Amniotic stem cell (primary cell): Measurements from ENCODE around the gene RNF212.

ENCODE experiments used
- DNase-seq: peaks from one replicate; lab custom pipeline; 2025; lab: John Stamatoyannopoulos, UW

Gene RNF212

DNA sequence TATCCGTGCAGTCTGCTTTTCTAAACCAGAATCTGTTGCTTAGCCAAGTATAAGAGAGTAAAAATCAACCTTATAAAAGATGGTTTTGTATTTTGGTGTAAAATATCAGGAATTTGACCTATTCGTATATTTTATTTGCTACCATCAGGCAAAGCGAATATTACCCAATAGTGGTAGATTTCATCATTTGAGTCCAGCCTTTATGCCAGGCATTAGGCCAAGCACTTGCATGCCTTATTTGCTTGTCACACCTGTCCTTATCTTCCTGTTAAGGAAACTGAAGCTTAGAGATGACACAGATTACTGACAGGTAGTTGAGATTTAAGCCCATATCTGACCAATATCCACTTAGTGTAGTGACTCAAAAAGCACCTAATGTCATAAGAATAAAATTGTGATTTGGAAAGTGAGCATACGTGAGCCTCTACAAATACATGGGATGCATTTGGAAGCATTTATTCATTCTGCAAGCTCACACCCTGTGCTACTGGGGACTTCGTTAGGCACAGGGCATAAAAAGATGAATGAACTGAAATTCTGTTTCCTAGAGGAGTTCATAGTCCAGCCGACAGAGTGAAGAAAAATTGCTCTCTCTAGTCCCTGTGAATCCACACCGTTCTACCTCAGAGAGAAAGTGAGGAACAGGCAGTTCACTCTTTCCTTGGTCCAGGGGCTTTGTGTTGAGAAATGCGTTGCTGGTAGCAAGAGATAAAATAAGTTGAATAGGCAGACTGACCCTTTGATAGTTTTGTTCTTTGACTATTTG, 2.3 kb upstream of the RNF212 start:
- no peak for DNase-seq

GRCh38 chr4:1112821-1113182, 562 bp downstream of the RNF212 start:
- DNase-seq: no peak

GRCh38 chr4:1112174-1112820, 1.1 kb downstream of the RNF212 start:
- no peak for DNase-seq

DNA sequence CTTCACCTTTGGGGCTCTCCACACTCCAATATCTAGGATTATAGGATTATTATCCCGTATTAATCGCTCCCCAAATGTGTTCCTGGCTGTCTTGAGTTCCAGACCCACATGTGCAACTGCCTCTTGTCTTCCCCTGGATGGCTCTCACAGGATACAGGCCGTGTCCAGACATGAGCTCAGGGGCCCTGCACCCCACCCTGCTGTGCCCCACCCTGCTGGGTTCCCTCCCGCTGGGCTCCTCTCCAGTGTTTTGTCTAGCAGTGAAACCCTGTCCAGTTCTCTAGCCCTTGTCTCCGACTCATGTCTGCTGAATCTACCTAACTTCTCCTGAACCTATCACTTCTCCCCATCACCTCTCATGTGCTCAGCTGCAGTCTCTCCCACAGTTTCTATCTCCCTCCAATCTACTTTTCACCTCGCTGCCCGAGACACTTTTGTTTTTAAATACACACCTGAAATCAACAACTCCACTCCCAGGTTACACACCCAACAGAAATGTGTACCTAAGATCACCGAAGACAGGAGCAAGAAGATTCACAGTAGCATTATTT, 2.0 kb downstream of the RNF212 start:
- DNase-seq: no peak

DNA sequence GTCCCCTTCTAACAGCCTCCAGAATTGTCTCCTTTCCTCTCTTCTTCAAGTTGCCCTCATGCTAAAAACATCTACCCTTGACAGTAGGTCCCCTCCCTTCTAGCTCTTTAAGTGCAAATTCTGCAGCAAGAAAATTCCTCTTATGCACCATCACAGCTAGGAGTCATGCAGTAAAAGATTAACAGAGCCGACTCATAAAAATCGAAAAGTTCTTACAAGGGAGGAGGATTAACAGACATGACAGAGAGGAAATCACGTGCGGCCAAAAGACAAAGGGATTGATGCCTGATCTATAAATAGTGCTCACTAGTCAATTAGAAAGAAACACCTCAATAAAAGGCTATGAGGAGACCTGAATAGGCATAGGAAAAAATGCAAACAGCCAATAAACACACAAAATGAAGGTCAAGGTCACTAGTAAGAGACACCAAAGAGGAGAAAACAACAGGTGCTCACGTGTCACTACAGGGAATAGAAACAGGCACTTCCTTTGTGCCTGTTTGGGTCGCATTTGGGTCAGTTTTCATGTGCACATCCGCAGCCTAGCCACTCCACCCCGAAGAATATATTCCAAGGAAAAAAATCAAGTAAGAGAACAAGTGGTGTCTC, 3.4 kb downstream of the RNF212 start:
- DNase-seq: no peak

DNA sequence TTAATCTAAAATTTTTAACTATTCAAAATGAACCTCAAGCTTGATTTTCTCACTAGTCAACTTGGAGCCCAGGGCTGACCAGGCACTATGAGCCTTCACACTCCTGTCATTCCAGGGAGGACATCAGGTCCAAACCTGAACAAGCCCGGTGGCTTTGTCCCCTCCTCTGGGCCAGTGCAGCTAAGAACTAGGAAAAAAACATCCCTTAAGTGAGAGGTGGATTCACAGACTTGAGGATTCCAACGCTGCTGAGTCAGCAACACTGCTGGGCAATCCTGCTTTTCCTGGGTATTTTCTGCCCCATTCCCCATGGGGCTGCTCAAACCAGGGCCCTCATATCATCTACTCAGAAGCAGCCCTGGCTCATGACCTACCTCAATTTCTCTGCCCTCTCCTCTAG, 4.0 kb downstream of the RNF212 start:
- DNase-seq: no peak

GRCh38 chr4:1105662-1106061, 7.7 kb downstream of the RNF212 start:
- no peak for DNase-seq

GRCh38 chr4:1105067-1105466, 8.3 kb downstream of the RNF212 start:
- no peak for DNase-seq

GRCh38 chr4:1104647-1105046, 8.7 kb downstream of the RNF212 start:
- DNase-seq: no peak

DNA sequence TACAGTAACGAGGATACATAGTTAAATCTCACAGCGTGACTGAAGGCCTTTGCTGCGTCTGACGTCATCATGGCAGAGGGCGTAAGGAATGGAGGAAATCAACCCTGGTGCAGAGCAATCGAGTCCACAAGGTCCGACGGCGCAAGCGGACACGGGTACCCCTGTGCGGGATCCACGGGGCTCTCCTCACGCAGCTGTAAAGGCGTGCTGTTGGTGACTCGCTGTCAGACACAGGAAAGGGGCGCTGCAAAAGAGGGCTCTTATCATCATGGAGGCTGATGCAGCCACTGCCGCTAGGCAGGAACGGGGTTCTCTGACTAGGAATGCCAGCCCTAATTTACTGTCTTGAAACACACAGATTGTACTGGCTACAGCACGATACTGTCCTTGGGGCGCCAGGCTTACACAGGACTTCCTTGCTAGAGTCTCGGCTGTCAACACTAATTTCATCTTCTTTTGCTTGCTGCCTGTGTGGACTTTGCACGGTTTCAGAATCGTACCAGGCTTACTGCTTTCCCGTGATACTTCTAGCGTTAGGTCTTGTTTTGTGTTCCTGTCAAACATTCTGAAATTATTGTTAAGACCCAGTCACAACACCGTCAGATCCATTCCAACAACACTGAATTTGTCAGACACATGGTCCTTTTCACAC, 13.6 kb downstream of the RNF212 start:
- DNase-seq: no peak

GRCh38 chr4:1099270-1099669, 14.1 kb downstream of the RNF212 start:
- DNase-seq: no peak

- DNase-seq: no peak
Observed at GRCh38 chr4:1098311-1098925, 14.9 kb downstream of the RNF212 start.

GRCh38 chr4:1097553-1097952, 15.8 kb downstream of the RNF212 start:
- no peak for DNase-seq

GRCh38 chr4:1096841-1097240, 16.5 kb downstream of the RNF212 start:
- DNase-seq: no peak

- no peak for DNase-seq
Observed at GRCh38 chr4:1094336-1094690, 19.1 kb downstream of the RNF212 start.

DNA sequence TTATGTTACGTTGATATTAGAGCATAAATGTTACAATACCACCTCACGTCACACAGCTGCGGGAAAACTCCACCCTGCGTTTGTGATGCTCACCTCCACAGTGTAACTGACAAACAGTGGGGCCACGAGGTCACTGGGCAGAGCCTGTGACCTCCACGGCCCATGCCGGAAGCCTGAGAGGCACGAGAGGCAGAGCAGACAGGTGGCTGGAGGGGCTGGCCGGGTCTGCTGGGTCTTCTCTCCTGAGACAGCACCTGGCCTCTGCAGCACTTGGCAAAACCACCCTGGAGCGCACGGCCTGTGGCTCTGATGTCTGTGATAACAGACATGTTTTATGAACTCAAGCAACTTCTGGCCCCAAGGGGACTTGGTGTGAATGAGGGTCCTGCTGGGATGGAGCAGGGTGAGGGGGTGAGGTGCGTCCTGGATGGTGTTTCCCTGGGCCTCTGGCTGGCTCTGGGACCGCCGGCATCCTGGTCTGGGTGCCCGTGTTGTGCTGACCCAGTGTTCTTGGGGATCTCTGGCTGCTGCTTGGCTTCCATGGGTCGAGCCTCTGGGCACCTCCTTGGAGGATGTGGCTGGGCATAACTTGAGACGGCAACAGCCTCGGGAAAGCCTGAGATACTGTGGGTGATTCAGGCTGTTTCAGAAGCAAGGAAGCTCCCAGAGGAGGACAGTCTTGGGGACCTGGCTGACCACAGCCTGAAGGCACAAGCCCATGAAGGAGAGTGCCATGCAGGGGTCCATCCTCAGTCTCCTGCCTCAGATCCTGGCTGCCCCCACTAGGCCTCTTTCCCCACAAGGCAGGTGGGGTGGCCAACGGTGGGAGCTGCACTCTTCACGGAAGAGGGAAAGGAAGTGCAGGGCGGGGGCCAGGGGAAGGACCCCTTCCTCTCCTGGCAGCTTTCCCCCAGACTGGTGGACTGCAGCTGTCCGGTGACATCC, 19.7 kb downstream of the RNF212 start:
- no peak for DNase-seq

GRCh38 chr4:1092983-1093361, 20.4 kb downstream of the RNF212 start:
- no peak for DNase-seq

DNA sequence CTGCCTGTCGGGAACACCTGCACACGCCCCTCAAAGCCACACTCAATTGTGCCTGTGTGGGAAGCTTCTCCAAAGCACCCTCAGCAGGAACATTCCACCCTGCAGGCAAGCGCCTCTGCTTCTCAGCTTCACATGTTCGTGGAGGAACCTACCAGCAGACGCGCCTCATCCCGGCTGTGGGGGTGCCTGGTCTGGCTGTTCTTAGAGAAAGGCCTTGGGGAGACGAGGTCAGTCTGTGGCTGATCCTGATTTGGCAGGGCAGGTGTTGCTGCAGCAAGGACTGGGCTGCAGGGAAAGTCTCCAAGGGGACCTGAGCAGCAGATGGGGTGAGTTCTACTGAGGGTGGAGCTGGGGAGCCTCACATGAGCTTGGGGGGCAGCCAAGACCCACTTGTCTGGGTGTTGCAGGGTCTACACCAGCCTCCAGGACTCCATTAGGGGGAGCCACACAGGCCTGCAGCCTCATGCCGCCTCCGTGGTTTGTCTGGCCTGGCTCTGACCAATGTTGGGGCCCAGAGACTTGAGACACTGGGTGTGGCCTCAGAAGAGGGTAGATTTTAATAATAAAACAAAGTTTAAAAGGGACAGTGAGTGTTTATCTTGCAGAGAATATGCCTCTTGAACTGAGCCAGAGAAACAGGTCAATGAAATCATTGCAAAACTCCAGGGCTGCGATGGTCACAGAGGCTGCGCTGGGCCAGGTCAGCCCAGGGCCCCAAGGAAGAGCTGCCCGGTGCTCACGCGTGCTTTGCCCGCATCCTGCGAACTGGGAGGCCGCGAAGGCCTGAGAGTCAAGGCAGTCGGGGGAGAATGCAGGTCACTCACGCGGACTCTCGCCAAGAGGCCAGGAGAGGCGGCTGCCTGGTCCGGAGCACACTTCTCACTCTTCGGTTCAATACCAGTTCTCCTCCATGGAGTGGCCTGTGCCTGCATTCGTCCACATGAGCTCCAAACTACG, 21.1 kb downstream of the RNF212 start:
- no peak for DNase-seq

DNA sequence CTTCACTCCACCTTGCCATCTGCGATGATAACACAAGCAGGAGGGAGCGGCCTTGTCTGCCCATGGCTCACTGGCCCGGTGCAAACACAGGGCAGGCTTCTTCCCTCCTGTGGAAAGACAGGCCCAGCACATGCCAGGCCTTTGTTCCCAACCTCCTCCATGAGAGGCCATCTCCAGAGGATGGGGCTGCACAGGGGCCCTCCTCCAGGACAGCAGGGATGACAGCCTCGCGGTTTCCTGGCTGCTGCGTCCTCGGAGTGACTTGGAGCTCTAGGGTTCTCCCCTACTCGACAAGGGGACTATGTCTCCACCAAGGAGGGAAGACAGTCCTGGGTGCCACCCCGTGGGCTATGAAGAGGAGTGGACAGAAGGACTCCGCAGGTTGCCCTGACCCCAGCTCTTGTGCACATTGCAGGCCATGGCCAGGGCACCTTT, 21.8 kb downstream of the RNF212 start:
- no peak for DNase-seq
